ENCODE measurements around the gene ARL4C. TPM values are rescaled to one million over a fixed set of nuclear protein-coding genes. Genes with fewer than 3 reads are reported as not detected.

The ARL4C gene
- total and polyA plus RNA-seq, 2 of the 8 experiments (the other 6 are each of a cell fraction or from before 2014, with no cell fraction given): 7.0 to 16.9 TPM

- TF ChIP-seq CBX5 (IDR thresholded peaks at IDR 0.05; ENCODE audit: low read depth, low read length) (no peak), BACH1 (IDR thresholded peaks at IDR 0.05; ENCODE audit: low read length) (no peak)
Measured at GRCh38 chr2:234467289-234467688, 29.6 kb downstream of the ARL4C start (continued).
